Stimulated activated CD4-positive, alpha-beta T cell treated with anti-CD3 and anti-CD28 coated beads, Interleukin-4, amount 100 ng/mL, for 24 hours (primary cell): Measurements from ENCODE around the gene PARS2.
A peak's percentile ranks its signal among the peaks of the same experiment; 100 is the strongest.

Experiments used
- DNase-seq: peaks from one replicate; pipeline ENCODE4 v3.0.0-alpha.2; 2020

The PARS2 gene

GRCh38 chr1:54721719-54722118, 42.6 kb downstream of the PARS2 start:
- no peak for DNase-seq

- peak; percentile 31 for DNase-seq
Observed at GRCh38 chr1:54716299-54717047, 47.9 kb downstream of the PARS2 start.

- DNase-seq = peak; percentile 83
Observed at GRCh38 chr1:54715493-54716298, 48.6 kb downstream of the PARS2 start, which contains the start of gene TTC4. TSS of gene TTC4 (plus strand) at chr1:54715861. CDS start at chr1:54715909, 48 bp downstream.

GRCh38 chr1:54714881-54715492, 49.3 kb downstream of the PARS2 start:
- no peak for DNase-seq

GRCh38 chr1:54711536-54711935, 52.8 kb downstream of the PARS2 start:
- DNase-seq = no peak

GRCh38 chr1:54710841-54711240, 53.5 kb downstream of the PARS2 start:
- DNase-seq = no peak

- no peak for DNase-seq
Observed at GRCh38 chr1:54710434-54710833, 53.9 kb downstream of the PARS2 start.

- no peak for DNase-seq
Observed at GRCh38 chr1:54709547-54710292, 54.6 kb downstream of the PARS2 start.

- no peak for DNase-seq
Observed at GRCh38 chr1:54708385-54708784, 55.9 kb downstream of the PARS2 start.
